Measurements from ENCODE around the gene ELOB. TPM values are rescaled to one million over a fixed set of nuclear protein-coding genes. Genes with fewer than 3 reads are reported as not detected.

The ELOB gene
- total RNA-seq, 1 donor from 2014 or later = 344 TPM

DNA sequence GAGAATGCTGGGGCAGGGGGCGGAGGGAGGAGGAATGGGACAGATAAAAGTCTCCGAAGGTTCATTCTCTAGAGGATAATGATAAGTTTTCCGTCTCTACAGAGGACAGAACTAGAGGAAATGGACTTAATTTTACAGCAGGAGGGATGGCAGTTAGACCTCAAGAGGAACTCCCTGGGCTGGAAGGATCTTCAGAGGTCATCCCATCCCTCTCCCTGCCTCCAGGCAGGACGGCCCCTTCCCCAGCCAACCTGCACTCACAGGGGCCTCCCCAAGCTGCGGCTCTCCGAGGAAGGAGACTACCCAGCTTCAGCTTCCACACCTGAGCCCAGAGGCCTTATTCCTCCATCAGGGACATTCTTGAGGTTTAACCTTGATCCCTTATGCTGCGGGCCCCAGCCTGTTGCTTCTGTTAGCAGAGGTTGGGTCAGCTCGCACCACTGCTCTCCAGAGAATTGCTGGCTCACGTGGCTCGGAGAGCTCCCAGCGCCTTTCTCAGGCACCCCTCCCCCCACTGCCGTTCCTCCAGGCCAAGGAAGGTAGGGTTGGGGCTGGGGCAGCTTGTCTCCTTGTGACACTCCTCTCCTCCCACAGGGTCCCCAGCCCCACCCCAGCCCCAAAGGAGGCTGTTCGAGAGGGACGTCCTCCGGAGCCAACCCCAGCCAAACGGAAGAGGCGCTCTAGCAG is 8.5 kb downstream of the ELOB start:
- DNase-seq (ENCODE audit: low read depth in 2 of 2) = no peak

DNA sequence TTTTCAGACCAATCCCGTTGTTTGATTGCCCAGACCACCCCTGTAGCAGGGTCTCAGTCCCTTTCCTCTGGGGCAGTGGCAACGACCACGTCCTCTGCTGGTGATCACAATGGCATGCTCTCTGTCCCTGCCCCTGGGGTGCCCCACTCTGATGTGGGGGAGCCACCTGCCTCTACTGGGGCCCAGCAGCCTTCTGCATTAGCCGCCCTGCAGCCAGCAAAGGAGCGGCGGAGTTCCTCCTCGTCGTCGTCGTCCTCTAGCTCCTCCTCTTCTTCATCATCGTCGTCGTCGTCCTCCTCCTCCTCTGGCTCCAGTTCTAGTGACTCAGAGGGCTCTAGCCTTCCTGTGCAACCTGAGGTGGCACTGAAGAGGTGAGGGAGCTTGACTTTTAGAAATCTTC is 9.2 kb downstream of the ELOB start:
- no peak for DNase-seq (ENCODE audit: low read depth in 2 of 2)

DNA sequence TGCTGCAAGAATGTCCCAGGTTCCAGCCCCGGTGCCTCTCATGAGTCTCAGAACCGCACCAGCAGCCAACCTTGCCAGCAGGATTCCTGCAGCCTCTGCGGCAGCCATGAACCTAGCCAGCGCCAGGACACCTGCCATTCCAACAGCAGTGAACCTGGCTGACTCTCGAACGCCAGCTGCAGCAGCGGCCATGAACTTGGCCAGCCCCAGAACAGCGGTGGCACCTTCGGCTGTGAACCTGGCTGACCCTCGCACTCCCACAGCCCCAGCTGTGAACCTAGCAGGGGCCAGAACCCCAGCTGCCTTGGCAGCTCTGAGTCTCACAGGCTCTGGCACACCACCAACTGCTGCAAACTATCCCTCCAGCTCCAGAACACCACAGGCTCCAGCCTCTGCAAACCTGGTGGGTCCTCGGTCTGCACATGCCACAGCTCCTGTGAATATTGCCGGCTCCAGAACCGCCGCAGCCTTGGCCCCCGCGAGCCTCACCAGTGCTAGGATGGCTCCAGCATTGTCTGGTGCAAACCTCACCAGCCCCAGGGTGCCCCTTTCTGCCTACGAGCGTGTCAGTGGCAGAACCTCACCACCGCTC is 9.8 kb downstream of the ELOB start:
- DNase-seq (ENCODE audit: low read depth in 2 of 2) = no peak

DNA sequence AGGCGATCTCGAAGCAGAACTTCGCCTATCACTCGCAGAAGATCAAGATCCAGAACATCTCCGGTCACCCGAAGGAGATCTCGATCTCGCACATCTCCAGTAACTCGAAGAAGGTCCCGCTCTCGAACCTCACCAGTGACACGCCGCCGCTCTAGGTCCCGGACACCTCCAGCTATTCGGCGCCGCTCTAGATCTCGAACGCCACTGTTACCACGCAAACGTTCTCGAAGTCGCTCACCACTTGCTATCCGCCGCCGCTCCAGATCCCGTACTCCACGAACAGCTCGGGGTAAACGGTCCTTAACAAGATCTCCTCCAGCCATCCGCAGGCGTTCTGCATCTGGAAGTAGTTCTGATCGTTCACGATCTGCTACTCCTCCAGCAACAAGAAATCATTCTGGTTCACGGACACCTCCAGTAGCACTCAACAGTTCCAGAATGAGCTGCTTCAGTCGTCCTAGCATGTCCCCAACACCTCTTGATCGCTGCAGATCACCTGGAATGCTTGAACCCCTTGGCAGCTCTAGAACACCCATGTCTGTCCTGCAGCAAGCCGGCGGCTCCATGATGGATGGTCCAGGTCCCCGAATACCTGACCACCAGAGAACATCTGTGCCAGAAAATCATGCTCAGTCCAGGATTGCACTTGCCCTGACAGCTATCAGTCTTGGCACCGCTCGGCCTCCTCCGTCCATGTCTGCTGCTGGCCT is 10.5 kb downstream of the ELOB start:
- no peak for DNase-seq (ENCODE audit: low read depth in 2 of 2)

DNA sequence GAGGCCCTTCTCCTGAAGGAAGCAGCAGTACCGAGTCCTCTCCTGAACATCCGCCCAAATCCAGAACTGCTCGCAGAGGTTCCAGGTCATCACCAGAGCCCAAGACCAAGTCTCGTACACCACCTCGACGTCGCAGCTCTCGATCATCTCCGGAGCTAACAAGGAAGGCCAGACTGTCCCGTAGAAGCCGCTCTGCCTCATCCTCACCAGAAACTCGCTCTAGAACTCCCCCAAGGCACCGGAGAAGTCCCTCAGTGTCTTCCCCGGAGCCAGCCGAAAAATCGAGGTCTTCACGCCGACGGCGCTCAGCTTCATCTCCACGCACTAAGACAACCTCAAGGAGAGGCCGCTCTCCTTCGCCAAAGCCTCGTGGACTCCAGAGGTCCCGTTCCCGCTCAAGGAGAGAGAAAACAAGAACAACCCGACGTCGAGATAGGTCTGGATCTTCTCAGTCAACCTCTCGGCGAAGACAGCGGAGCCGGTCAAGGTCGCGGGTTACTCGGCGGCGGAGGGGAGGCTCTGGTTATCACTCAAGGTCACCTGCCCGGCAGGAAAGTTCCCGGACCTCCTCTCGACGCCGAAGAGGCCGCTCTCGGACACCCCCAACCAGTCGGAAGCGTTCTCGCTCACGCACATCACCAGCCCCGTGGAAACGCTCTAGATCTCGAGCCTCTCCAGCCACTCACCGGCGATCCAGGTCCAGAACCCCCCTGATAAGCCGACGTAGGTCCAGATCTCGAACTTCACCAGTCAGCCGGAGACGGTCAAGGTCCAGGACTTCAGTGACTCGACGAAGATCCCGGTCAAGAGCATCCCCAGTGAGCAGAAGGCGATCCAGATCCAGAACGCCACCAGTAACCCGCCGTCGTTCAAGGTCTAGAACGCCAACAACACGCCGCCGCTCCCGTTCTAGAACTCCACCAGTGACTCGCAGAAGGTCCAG is 11.3 kb downstream of the ELOB start:
- DNase-seq (ENCODE audit: low read depth in 2 of 2) = no peak

DNA sequence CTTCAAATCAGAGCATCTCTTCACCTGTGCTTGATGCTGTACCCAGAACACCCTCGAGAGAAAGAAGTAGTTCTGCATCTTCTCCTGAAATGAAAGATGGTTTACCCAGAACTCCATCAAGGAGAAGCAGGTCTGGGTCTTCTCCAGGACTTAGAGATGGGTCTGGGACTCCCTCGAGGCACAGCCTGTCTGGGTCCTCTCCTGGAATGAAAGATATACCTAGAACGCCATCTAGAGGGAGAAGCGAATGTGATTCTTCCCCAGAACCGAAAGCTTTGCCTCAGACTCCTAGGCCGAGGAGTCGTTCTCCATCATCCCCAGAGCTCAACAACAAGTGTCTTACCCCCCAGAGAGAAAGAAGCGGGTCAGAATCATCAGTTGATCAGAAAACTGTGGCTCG is 12.4 kb downstream of the ELOB start:
- DNase-seq (ENCODE audit: low read depth in 2 of 2) = no peak

GRCh38 chr16:2763173-2763572 is 13.9 kb downstream of the ELOB start:
- no peak for DNase-seq (ENCODE audit: low read depth in 2 of 2)

GRCh38 chr16:2762711-2763110 is 14.4 kb downstream of the ELOB start:
- DNase-seq (ENCODE audit: low read depth in 2 of 2) = no peak

DNA sequence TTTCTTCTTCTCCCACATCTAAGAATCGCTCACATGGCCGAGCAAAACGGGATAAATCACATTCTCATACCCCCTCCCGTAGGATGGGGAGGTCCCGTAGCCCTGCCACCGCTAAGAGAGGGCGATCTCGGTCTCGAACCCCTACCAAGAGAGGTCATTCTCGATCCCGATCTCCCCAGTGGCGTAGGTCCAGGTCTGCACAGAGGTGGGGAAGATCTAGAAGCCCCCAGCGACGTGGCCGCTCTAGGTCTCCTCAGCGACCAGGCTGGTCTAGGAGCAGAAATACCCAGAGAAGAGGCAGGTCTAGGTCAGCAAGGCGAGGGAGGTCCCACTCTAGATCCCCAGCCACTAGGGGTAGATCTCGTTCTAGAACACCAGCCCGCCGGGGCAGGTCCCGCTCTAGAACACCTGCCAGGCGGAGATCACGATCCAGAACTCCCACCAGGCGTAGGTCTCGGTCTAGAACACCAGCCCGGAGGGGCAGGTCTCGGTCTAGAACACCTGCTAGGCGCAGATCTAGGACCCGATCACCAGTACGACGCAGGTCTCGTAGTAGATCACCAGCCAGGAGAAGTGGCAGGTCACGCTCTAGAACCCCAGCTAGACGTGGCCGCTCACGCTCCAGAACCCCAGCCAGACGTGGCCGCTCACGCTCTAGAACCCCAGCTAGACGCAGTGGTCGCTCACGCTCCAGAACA is 15.0 kb downstream of the ELOB start:
- no peak for DNase-seq (ENCODE audit: low read depth in 2 of 2)

GRCh38 chr16:2761472-2761871 is 15.6 kb downstream of the ELOB start:
- no peak for DNase-seq (ENCODE audit: low read depth in 2 of 2)

GRCh38 chr16:2757344-2757743 is 19.7 kb downstream of the ELOB start:
- DNase-seq (ENCODE audit: low read depth in 2 of 2) = no peak

- no peak for DNase-seq (ENCODE audit: low read depth in 2 of 2)
Observed at GRCh38 chr16:2756288-2757015, 20.6 kb downstream of the ELOB start.

- DNase-seq (ENCODE audit: low read depth in 2 of 2) = no peak
Observed at GRCh38 chr16:2755158-2755557, 21.9 kb downstream of the ELOB start.

DNA sequence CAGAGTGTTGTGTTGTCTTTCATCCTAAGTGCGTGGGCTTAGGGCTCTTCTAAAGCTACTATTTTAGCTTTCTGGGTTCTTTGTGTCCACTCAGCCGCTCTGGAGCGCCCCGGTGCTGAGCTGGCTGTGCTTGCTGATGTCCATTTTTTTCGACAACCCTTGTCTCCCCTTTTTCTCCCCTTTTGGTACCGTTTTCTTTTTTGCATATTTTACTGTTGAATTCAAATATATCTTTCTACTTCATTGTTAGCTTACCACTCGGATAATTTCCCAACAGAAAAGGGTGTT is 23.4 kb downstream of the ELOB start:
- DNase-seq (ENCODE audit: low read depth in 2 of 2) = peak; percentile 20 to 27

GRCh38 chr16:2752850-2753732 is 24.0 kb downstream of the ELOB start:
- peak; percentile 79 to 89 for DNase-seq (ENCODE audit: low read depth in 2 of 2)

- DNase-seq (ENCODE audit: low read depth in 2 of 2) = peak; percentile 97 to 98
Observed at GRCh38 chr16:2752035-2752849, 24.8 kb downstream of the ELOB start, which contains the start of gene SRRM2. SRRM2 (plus strand) TSS chr16:2752638; CDS start chr16:2756365, 3,727 bp downstream.

DNA sequence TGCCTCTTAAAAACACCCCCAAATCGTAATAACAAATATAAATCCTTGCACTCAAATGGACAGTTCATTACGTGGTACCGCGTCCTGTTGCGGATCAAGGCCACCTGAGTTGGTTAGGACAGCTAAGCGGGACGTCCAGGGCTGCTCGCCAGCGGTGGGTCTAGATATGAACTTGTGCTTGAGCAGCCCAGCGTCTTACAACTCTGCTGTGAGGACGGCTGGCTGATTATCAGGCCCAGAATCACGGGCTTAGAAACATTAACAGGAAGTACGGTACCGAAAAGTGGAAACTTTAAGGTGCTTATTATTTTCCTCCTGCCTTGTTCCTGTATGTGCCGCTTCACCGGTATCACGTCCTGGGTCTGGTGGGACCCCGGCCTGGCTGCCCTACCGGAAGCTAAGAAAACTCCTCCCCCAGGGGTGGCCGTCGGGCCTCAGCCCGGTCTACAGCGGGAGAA is 25.5 kb downstream of the ELOB start:
- DNase-seq (ENCODE audit: low read depth in 2 of 2) = no peak

- DNase-seq (ENCODE audit: low read depth in 2 of 2) = no peak
Observed at GRCh38 chr16:2749936-2750335, 27.1 kb downstream of the ELOB start.

DNA sequence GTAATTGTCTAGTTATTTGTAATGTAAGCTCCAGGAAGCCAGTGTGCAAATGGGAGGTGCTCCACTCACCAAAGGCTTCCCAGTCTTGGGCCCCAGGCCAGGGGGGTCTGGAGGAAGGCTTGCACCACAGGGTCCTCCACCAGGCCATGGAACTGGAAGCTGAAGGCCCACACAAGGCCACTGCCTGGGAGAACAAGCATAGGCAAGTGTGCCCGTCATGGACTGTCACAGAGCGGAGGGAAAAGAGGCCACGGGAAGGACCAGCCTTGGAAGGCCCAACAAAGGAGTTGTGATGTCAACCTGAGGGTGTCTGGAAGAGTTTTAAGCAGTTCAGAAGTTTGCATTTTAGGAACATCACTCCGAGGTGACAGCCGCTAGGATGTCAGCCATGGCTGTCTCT is 27.6 kb downstream of the ELOB start:
- no peak for DNase-seq (ENCODE audit: low read depth in 2 of 2)
